Measurements from ENCODE around the gene UQCR10. TPM values are rescaled to one million over a fixed set of nuclear protein-coding genes. Genes with fewer than 3 reads are reported as not detected.

The UQCR10 gene
- total and polyA plus RNA-seq, 7 donors, result 37.9 to 555 (median 84.5) TPM

DNA sequence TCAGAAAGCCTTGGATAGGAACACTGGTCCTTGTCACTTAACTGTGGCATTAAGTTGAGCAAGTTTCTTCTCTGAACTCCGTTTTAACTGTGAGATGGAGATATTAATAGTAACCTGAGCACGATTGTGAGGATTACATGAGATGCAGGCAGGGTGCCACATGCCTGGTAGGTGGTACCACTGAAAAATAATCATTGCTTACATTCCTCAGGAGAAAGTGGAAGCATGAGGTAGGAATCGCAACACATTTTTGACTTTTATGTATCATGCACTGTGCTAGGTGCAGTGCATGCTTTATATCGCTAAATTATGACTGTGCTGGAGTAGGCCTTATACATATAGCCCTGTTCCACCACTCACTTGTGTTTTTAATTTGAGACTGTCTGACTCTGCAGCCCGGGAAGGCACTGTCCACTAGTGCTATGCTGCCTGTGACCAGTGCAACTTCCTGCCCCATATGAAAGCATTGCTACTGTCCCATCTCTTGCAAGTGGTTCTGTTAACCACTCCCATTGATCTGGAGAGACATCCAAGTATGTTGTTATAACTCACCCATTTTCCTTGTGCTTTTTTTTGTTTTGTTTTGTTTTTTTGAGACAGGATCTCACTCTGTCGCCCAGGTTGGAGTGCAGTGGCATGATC lies 1.0 kb downstream of the UQCR10 start:
- Histone ChIP-seq H3K36me3 (peaks cover 13 to 23% (median 15%) of the 10 kb centered on the region in 4 donors), H3K27me3 (no peaks in the 10 kb centered on the region), H3K27ac (peak overlapping the region in 3 of 4 donors; percentile 88 to 94 (median 90)), H3K9me3 (no peaks in the 10 kb centered on the region), H3K4me1 (peaks cover 0 to 41% (median 29%) of the 10 kb centered on the region in 4 donors), H3K4me3 (peak overlapping the region; percentile 75 to 96 (median 88))
- TF ChIP-seq, protein P1, sequence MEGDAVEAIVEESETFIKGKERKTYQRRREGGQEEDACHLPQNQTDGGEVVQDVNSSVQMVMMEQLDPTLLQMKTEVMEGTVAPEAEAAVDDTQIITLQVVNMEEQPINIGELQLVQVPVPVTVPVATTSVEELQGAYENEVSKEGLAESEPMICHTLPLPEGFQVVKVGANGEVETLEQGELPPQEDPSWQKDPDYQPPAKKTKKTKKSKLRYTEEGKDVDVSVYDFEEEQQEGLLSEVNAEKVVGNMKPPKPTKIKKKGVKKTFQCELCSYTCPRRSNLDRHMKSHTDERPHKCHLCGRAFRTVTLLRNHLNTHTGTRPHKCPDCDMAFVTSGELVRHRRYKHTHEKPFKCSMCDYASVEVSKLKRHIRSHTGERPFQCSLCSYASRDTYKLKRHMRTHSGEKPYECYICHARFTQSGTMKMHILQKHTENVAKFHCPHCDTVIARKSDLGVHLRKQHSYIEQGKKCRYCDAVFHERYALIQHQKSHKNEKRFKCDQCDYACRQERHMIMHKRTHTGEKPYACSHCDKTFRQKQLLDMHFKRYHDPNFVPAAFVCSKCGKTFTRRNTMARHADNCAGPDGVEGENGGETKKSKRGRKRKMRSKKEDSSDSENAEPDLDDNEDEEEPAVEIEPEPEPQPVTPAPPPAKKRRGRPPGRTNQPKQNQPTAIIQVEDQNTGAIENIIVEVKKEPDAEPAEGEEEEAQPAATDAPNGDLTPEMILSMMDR (IDR thresholded peaks at IDR 0.05), result no peak
- TF ChIP-seq POLR2AphosphoS5 (IDR thresholded peaks at IDR 0.05) (no peak), POLR2A (IDR thresholded peaks at IDR 0.05) (no peak), EP300 (IDR thresholded peaks at IDR 0.05) (no peak)
- DNase-seq, result no peak
- 18 to 47% methylated on average over 6 of the region's 6 CpGs for WGBS, 2 donors
- intact Hi-C loops (cut with DNase I), result loop anchor here (5.0 to 10.0 kb wide), 2 partner anchors 143 to 234 kb away; no protein-coding TSS in a partner anchor

DNA sequence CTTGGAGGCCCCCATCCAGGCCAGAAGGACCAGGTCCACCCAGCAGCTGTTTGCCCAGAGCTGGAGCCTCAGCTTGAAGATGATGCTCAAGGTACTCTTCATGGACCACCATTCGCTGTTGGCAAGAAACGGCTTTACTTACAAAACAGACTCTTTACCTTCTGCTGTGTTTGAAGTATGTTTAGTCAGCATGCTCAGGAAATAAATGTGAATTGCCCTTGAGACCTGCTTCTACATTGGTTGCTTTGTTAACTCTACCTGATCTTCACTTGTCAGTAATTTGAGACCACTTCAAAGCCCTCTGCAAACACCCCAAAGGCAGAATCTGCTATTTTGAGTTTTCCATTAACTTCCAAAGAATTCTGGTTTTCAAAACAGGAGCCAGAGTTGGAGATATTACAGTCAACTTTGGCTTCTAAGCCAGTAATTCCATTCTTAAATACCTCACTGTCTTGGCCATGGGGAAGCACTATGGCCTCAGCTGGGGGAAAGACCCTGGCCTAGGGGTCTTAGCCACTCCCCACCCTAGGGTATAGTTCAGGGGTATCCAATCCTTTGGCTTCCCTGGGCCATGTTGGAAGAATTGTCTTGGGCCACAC lies 2.7 kb downstream of the UQCR10 start:
- no peaks in the 10 kb centered on the region for H3K9me3 ChIP-seq
- H3K36me3 ChIP-seq, result peaks cover 13 to 23% (median 15%) of the 10 kb centered on the region in 4 donors
- H3K27me3 ChIP-seq, result no peaks in the 10 kb centered on the region
- TF ChIP-seq, protein P1 (IDR thresholded peaks at IDR 0.05), result no peak
- TF ChIP-seq POLR2A (IDR thresholded peaks at IDR 0.05) (no peak), POLR2AphosphoS5 (IDR thresholded peaks at IDR 0.05) (no peak), EP300 (IDR thresholded peaks at IDR 0.05) (no peak)
- no peak overlapping the region for H3K27ac ChIP-seq
- intact Hi-C loops (cut with DNase I), result loop anchor here (5.0 to 10.0 kb wide), 2 partner anchors 145 to 232 kb away; no protein-coding TSS in a partner anchor
- H3K4me1 ChIP-seq, result peaks cover 0 to 41% (median 30%) of the 10 kb centered on the region in 4 donors
- DNase-seq, result no peak
- no peak overlapping the region for H3K4me3 ChIP-seq
- 92% methylated on average over 2 of the region's 2 CpGs for WGBS, 2 donors

GRCh38 chr22:29772170-29772641 lies 5.0 kb downstream of the UQCR10 start:
- Histone ChIP-seq H3K36me3 (peaks cover 13 to 23% (median 15%) of the 10 kb centered on the region in 4 donors), H3K27me3 (no peaks in the 10 kb centered on the region), H3K4me3 (no peak overlapping the region), H3K27ac (peak overlapping the region in 1 of 4 donors; percentile 26), H3K9me3 (no peaks in the 10 kb centered on the region), H3K4me1 (peaks cover 0 to 27% (median 19%) of the 10 kb centered on the region in 4 donors)
- WGBS, 2 donors, result 47 to 64% methylated on average over 5 of the region's 5 CpGs
- intact Hi-C loops (cut with DNase I), result no loop called here
- no peak for DNase-seq
- TF ChIP-seq EP300 (IDR thresholded peaks at IDR 0.05), result no peak
- TF ChIP-seq, protein P1 (IDR thresholded peaks at IDR 0.05), result no peak
- TF ChIP-seq POLR2A (IDR thresholded peaks at IDR 0.05), result no peak
- TF ChIP-seq POLR2AphosphoS5 (IDR thresholded peaks at IDR 0.05), result no peak

DNA sequence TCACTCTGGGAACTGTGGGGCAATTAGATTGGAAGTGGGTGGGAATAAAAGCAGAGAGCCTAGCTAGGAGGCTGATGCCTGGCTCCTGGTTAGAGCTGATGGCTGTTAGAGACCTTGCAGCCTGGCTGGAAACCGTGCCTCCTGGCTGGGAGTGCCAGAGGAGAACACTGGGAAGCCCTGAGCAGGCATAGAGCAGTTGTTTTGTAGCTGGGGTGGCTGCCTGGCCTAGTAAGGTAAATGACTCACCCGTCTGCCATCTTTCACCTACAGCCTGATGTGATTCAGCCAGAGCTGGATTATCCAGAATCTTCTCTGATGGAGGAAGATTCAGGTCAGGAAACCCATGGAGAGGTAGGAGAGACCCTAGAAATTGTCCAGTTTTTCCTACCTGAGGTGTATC lies 6.1 kb downstream of the UQCR10 start:
- H3K27ac ChIP-seq, result peak overlapping the region in 3 of 4 donors; percentile 5 to 32 (median 26)
- peaks cover 0 to 21% (median 15%) of the 10 kb centered on the region in 4 donors for H3K4me1 ChIP-seq
- TF ChIP-seq, protein P1 (IDR thresholded peaks at IDR 0.05), result no peak
- TF ChIP-seq EP300 (IDR thresholded peaks at IDR 0.05), result no peak
- TF ChIP-seq POLR2A (IDR thresholded peaks at IDR 0.05), result no peak
- intact Hi-C loops (cut with DNase I), result no loop called here
- H3K9me3 ChIP-seq, result no peaks in the 10 kb centered on the region
- no peak overlapping the region for H3K4me3 ChIP-seq
- WGBS, 2 donors, result 82% methylated on average over 2 of the region's 2 CpGs
- no peak for DNase-seq
- no peaks in the 10 kb centered on the region for H3K27me3 ChIP-seq
- peaks cover 13 to 23% (median 15%) of the 10 kb centered on the region in 4 donors for H3K36me3 ChIP-seq

All from sigmoid colon (tissue), 7 donors.